ENCODE measurements around the gene SH2D4B.
"Not testable (repeated sequence)": the region's sequence is repeated elsewhere in the genome, so short reads cannot be mapped to it uniquely, and the experiment has no call there.

Gene SH2D4B

DNA sequence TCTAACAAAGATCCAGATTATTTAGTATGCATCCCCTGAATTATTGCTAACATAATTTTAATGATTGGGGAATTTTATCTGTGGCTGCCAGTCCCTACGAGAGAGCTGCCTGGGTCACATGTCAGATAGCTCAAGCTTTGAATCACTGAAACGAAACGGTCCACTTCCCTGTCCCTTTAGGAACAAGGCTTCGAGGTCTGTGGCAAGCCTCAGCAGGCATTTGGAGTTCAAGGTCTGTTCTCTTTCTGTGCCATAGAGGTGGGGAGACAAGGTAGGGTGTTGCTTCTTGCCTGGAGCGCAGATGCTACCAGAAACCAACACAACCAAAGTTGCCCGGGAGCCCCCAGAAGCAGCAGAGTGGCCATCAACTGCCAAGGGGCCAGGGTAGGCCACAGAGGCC lies 13.9 kb upstream of the SH2D4B start:
- no peak for FAIRE-seq
- no peak for DNase-seq (ENCODE audit: low spot score)

DNA sequence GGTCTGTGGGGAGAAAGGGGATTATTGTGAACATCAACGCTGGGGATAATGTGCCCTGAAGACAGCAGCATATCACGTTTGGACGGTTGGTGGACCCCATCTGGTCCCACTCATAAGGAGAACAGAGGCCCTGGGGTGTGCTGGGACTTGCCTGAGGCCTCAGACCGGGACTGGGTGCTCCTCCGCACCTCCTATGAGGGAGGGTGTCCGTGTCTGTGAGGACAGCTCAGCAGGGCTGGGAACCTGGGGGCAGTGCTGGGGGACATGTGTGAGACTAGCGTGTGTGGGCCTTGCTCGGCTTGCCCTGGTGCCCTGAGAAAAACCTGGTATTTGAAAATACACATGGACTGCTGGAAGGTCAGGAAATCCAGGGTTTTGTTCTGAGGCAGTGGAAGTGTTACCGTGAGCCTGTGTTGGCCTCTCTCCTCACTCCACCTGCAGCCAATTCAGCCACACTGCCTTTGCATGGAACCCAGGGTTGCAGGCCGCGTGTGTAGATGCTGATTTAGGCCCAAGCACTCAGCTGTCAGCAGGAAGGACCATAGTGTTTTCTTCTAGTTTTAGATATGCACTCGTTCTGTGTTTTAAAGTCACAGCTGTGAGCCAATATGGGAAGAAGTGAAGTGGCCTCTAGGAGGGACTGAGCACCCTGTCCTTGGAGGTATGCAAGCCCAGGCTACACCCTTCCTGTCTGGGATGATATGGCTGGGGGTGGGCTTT lies 13.4 kb upstream of the SH2D4B start:
- DNase-seq (ENCODE audit: low spot score) (no peak), FAIRE-seq (peak; percentile 9)

DNA sequence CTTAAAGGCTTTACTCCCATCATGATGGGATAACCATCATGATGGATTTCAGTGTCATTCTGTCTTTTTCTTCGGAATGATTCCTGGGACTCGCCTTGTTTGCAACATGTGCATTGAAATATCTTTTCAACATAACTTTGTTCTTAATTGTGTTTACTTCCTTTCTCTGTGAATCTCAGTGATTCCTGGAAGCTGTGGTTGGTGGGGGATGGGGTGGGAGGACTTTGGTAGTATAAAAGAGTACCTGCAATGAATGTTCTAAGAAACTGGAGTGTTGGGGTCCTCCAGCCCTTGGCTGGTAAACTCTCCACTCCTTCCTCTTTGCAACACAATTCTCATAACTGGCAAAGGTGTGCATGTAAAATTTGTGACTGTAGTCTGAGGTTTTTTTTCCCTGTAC lies 11.5 kb upstream of the SH2D4B start:
- DNase-seq (ENCODE audit: low spot score) (no peak), FAIRE-seq (no peak)

DNA sequence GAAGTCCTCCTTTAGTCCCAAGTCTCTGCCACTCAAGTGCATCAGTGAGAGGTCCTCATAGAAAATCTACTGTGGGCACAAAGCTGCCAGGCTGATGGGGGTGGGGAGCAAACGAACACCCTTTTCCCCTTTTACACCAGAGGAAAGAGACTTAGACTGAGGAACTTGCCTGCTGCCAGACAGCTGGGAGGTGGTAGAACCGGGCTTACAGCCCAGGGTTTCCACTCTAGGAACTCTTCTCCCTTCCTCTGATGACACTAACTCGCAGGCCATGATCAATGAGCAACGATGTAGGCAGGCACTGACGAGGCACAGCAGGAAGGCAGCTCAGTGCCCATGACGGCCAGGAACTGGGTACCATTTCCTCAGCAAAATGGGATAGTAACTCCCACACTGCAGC lies 11.0 kb upstream of the SH2D4B start:
- FAIRE-seq (peak; percentile 17), DNase-seq (ENCODE audit: low spot score) (no peak)

DNA sequence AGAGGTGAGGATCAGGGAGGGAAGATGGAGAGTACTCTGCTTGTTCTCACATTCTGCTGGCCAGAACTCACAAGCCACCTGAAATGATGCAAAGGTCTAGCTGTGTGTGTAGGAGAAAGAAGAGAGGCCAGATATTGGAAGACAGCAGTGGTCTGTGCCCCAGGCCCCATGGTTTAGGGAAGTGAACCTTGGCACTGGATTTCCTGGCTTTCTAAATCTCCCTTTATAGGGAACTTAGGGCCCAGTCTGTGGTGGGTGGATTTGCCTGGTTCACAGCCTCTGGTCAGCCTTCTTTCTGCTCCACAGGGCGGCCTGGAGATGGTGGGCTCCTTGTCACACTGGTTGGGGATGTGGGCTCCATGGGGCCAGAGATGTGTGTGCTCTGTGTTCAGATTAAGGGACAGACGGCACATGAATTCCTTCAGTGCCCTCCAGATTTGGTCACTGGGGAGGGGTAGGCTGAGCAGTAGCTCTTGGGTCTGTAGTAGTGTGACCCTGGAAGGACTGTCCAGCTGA lies 9.5 kb upstream of the SH2D4B start:
- no peak for DNase-seq (ENCODE audit: low spot score)
- no peak for FAIRE-seq

DNA sequence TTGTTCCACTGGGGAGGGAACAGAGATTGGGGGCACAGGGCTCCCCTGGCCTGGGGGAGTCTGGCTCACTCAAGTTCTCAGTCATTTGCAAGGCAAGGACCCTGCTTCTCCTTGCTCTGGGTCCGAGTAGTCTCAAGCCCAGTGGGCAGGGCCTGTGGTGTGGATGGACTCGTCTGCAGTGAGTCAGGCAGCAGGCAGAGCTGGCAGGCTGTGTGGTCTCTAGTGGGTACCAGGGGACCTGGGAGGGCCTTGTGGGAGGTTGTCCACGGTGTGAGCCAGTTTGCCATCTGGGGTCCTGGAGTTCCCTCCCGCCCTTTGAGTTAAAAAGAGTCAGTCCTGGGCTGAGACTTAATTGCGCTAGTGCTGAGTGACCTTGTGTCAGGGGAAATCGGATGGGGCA lies 8.8 kb upstream of the SH2D4B start:
- no peak for FAIRE-seq
- no peak for DNase-seq (ENCODE audit: low spot score)

DNA sequence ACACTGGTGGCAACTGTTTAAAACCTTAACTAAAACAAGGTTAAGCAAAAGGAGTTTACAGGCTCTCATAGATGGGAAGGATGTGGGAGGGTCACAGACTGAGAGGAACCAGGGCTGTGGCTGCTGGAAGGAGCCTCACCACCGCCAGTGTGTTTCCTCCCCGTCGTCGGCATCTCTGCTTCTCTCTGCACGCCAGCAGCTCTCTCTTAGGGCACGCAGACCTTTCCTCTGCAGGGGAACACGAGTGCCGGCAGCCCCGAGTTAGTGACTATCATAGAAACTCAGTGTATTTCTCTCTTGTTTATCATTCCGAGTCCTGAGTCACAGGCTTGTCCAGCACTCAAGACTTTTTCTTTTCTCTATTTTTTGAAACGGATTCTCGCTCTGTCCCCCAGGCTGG lies 8.1 kb upstream of the SH2D4B start:
- FAIRE-seq (no peak), DNase-seq (ENCODE audit: low spot score) (no peak)

DNA sequence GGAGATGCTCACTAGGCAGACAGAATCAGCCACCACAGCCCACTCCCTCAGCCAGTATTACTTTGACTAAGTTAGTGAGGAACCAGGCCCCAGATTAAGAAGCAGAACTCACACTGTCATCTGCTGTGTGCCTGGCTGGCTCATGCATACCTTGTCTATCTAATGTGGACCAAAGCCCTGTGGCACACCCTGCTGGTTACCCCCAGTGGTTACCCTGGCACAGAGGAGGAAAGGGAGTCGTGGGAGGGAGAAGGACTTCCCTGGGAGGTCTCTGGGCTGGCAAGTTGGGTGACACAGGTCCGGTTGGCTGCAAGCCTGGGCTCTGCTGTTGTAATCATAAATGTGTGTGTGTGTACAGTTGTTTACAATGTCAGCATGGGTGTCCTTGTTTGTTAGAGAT lies 7.5 kb upstream of the SH2D4B start:
- FAIRE-seq: no peak
- no peak for DNase-seq (ENCODE audit: low spot score)

DNA sequence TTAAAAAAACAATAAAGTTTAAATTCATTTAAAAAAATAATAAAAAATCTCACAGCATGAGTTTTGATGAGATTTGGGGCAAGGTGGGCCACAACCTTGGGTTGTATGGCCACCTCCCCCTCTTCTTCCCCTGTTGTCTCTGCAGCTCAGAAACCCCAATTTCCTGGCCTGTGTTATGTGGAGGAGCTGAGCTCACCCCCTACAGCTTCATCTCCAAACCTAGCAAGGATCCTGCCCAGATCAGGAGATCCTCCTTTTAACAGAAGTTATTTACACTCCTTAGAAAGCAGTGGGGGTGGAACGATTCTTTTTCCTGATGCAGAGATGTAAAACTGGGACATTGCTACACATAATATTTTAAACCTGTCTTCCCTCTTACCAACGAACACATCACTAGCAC lies 6.9 kb upstream of the SH2D4B start:
- FAIRE-seq: no peak
- DNase-seq (ENCODE audit: low spot score): no peak

DNA sequence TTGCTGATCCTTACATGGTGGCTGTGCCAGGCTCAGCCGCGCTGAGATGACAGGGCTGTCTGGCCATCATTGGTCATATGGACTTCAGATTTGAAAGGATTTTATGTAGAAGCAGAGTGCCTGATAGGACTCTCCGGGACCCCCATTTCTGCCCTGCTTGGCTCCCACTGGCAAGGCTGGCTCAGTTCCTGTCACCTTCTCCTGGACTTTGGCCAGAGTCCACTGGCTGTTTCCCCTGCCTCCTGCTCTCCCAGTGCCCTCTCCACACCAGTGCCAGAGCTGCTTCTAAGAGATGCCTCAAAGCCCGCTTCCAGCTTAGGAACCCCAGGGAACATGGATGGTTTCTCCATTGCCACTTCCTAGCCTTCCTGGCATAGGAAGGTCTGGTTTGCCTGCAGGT lies 5.1 kb upstream of the SH2D4B start:
- DNase-seq (ENCODE audit: low spot score) (no peak), FAIRE-seq (no peak)

DNA sequence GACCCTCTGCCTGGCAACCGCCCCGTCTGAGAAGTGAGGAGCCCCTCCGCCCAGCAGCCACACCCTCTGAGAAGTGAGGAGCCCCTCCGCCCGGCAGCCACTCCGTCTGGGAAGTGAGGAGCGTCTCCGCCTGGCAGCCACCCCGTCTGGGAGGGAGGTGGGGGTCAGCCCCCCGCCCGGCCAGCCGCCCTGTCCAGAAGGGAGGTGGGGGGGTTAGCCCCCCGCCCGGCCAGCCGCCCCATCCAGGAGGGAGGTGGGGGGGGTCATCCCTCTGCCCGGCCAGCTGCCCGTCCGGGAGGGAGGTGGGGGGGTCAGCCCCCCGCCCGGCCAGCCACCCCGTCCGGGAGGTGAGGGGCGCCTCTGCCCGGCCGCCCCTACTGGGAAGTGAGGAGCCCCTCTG lies 3.6 kb upstream of the SH2D4B start:
- FAIRE-seq; DNase-seq (ENCODE audit: low spot score): not testable (repeated sequence)

DNA sequence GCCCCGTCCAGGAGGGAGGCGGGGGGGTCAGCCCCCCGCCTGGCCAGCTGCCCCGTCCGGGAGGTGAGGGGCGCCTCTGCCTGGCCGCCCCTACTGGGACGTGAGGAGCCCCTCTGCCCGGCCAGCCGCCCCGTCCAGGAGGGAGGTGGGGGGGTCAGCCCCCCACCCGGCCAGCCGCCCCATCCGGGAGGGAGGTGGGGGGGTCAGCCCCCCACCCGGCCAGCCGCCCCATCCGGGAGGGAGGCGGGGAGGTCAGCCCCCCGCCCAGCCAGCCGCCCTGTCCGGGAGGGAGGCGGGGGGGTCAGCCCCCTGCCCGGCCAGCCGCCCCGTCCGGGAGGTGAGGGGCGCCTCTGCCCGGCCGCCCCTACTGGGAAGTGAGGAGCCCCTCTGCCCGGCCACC lies 3.1 kb upstream of the SH2D4B start:
- FAIRE-seq; DNase-seq (ENCODE audit: low spot score): not testable (repeated sequence)

DNA sequence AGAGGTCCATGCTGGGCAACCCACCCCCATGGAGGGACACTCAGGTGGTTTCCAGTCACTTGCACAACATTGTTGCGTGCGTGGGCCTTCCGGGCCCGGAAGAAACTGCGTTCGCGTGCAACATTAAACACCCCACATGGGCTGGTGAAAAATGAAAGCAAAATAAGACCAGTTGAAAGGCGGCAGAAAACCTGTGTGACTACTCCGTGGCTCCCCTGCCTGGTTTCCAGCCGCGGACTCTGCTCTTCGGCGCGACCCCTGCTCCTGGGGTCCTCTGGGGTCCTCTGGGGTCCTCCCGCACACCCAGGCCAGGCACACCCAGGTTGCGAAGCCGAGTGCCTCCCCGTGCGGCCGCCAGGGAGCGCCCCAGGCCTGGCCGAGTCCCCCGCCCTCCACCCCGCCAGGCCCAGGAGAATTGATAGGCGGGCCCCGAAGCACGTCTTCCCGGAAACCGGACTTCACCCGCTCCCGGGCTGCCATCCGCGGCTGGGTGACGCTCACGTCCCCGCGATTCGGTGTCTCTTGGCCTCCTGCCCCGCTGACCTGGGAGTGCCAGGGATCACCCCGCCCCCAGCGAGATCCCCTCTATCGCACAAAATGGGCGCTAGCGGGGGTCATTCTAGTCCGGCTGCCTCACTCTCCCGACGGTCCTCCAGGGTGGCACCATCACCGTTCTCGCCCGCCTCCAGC lies 1.9 kb upstream of the SH2D4B start:
- DNase-seq (ENCODE audit: low spot score): peak; percentile 72
- FAIRE-seq: no peak

DNA sequence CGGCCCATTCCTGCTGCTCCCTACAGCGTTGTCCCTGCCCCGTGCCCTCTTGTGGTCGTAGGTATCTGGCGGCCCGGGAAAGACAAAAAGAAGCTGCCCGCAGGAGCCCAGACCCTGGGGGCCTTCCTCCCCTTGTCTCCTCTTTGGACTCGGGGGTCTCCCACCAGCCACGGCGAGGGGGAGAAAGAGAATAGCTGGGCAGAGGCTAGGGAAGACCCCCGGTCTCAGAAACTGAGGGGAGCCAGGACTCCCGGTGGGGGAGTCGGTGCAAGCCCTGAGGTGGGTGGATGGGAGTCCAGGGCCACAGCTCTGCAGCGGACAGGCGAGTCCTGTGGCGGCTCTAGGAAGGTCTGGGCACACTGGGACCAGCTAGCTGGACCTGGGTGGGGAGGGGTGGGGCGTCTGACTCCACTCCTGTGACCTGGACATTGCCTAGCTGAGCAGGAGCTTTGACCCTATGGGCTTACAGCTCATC lies 1.3 kb upstream of the SH2D4B start:
- DNase-seq (ENCODE audit: low spot score) (no peak), FAIRE-seq (no peak)

DNA sequence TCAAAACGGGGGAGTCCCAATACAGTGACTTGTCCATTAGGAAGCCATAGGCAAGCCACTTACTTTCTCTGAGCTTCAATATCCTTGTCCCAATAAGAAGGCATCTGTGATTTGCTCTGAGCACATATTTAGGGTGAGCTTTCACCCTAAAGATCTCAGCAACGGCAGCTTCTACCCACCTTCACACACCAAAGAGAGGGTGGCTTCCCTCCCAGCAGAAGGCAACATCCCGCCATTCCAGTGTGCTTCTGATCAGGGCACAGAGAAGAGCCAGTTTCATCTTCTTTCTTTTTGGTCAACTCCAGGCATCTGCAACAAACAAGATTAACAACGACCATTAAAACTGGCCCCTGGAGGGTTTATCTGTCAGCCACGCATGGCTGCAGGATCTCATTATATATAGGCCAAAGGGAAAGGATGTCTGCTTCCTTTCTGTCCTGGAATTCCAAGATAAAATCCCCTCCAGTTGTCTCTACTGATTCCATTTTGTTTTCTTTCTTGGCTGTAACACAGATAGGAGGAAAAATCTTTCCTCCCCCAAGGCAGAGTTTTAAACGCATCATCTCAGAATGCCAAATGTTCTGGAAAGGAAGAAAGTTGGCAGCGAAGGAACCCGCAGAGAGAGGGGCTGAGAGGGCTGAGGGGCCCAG lies 491 bp upstream of the SH2D4B start:
- FAIRE-seq: no peak
- no peak for DNase-seq (ENCODE audit: low spot score)

DNA sequence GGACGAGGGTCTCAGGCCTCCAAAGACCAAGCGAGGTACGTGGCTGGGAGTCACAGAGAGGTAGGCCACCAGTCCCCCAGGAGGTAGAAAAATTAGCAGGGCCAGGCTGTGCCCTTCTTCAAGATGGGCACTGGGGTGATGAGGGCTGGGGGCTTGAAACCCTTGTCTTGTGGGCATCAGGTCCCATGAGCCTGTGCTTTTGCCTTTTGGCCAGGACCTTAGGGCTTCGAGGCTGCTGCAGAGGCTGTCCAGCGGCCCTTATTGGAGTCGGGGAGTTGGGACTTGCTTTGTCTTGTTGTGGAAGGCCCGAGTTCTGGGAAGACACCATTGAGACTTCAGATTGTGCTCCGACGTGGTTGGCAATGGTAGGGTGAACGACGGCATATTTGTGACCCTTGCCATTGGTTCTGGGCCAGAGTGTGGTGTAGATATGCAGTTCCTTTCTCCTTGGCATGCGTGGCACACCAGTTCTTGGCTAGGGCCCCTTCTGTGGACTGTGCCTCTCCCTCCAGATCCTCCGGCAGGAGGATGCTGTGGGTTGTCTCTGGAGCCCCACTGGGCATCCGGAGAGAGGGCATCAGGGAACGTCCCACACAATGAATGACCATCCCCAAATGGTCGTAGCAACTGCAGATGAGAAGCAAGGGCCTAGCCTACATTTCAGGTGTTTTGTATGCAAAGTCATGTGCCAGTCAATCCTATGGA lies 931 bp downstream of the SH2D4B start:
- DNase-seq (ENCODE audit: low spot score): no peak
- no peak for FAIRE-seq

DNA sequence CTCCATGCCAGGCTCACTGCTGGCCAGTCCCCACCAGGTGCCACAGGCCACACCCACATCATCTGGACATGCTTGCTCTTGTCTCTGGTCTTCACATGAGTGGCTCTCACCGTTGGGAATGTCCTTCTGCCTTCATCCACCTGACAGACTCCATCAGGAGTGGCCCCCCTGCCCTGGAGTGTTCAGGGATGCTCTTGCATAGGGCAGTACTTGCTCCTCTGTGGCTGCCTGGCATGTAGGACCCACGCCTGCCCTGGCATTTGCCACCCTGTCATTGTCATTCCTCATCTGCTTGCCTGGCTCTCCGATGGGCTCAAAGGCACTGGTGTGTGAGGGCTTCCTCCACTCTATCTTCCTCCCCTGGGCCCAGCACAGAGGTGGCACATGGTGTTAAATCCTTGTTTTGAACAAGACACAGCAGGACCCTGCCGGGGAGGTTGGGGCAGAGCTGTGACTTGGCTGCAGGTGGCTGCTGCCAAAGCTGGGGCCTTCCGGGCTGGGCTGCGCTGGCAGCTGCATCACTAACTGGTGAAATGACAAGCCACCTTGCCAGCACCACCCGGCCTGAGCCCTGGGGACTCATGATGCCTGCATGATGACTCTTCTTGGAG lies 1.8 kb downstream of the SH2D4B start:
- DNase-seq (ENCODE audit: low spot score) (no peak), FAIRE-seq (no peak)

DNA sequence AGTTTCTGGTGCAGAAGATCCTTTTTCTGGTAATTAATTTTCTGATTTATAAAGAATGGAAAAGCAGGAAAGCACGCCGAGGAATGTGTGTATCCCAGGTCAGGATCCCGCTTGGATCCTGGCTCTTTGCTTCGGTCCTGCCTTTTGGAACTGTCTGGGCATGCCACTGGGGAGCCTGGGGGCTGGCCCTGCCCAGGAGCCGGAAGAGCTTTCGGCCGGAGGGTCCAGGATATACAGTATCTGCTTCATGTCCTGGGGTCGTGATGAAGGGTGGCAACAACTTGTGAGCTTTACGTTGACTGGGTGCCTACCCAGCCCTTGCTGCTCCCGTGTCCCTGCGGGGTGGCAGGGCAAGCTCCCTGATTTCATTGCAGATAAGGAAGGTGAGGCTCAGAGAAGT lies 2.4 kb downstream of the SH2D4B start:
- no peak for FAIRE-seq

DNA sequence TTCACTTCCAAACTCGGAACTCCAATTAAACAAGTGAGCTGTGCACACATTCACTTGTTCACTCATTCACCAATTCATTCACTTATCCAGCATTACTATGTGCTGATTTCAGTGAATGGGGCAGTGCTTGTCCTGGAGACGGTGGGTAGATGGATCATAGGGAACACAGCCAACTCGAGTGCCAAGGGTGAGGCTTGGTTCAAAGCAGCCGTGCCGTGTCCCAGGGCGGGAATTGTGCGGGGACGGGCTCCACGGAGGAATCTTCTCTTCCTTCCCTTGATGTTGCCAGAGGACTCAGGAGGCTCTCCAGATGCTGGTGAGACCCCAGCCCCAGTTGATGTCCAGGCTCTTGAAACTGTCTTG lies 2.9 kb downstream of the SH2D4B start:
- no peak for FAIRE-seq
- no peak for DNase-seq (ENCODE audit: low spot score)

More for the DNA sequence above, 2.4 kb downstream of the SH2D4B start:
- no peak for DNase-seq (ENCODE audit: low spot score)

DNA sequence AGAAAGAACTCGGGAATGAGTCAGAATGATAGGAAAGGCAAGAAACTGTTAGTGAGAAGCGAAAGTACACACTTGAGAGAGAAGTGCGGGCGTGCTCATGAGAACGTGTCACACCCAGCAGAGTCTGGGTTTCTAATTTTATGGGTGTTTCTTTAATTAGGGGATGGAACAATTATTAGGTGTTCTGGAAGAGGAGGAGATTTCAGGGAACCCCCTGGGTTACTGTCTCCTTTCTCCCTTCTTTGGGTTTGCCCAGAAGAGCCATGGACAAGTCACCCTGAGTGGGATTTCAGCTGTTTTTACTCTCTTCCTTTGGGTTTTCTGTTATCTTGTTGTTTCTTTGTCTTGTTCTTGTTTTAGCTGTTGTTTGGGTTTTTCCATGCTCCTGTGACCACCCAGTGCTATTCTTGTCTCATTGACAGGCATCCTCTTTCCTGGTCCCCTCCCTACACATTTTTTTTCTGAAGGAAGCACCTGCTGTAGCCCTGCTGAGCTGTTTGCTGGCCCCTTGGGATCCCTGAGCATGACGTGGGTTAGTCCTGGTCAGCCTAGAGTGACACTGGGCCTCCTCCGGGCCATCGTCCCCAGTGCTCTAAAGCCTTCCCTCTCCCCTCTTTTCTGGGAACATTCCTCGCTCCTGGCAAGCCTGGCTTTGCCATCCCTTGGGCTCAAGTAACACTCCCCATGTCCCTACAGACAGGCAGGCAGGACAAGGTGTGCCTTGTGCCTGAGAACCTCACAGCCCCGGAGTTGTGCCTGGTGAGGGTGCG lies 3.5 kb downstream of the SH2D4B start:
- DNase-seq (ENCODE audit: low spot score) (no peak), FAIRE-seq (no peak)

DNA sequence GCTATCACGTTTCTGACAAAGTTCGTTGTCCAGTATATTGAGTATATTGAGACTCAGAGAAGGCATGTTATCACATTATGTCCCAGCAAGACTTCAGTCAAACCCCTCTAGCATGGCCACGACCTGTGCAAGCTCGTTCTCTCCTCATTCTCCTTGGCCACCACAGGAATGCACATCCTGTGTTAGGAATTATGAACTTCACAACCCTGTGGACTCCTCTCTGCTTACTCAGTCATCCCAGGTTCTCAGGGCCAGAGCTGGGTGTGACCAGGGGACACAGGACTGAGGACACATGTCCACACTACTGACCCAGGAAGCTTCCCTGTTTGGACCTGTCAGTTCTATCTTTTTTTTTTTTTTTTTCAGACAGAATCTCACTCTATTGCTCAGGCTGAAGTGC lies 4.4 kb downstream of the SH2D4B start:
- FAIRE-seq (no peak), DNase-seq (ENCODE audit: low spot score) (peak; percentile 51)
